Fibroblast of lung (primary cell): ENCODE data around the gene IL6R.

Experiments used
- EZH2 ChIP-seq: IDR thresholded peaks from 2 replicates; pipeline ENCODE4 v1.5.1; 2012; ENCODE audit warnings: low read length, control low read depth, mild to moderate bottlenecking; ENCODE audit errors: missing control alignments
- TF ChIP-seq, protein P1 (sequence below), 2 donors: IDR thresholded peaks in 1 of 2; conservative IDR thresholded peaks in 1 of 2; 1 replicate in 1 of 2; 2 replicates in 1 of 2; pipeline ENCODE4 v1.5.1; 2011 to 2012; ENCODE audit warnings: low read length in 2 of 2, control low read depth in 1 of 2, inconsistent platforms in 1 of 2, low read depth in 1 of 2, mild to moderate bottlenecking in 1 of 2

- TF ChIP-seq, protein P1, sequence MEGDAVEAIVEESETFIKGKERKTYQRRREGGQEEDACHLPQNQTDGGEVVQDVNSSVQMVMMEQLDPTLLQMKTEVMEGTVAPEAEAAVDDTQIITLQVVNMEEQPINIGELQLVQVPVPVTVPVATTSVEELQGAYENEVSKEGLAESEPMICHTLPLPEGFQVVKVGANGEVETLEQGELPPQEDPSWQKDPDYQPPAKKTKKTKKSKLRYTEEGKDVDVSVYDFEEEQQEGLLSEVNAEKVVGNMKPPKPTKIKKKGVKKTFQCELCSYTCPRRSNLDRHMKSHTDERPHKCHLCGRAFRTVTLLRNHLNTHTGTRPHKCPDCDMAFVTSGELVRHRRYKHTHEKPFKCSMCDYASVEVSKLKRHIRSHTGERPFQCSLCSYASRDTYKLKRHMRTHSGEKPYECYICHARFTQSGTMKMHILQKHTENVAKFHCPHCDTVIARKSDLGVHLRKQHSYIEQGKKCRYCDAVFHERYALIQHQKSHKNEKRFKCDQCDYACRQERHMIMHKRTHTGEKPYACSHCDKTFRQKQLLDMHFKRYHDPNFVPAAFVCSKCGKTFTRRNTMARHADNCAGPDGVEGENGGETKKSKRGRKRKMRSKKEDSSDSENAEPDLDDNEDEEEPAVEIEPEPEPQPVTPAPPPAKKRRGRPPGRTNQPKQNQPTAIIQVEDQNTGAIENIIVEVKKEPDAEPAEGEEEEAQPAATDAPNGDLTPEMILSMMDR (conservative IDR thresholded peaks at IDR 0.05 in 1 of 2, IDR thresholded peaks at IDR 0.05 in 1 of 2; ENCODE audit: low read depth in 1 of 2, low read length in 2 of 2) = no peak
- no peak for TF ChIP-seq EZH2
Observed at GRCh38 chr1:154441241-154441888, 36.2 kb downstream of the IL6R start.
